GM21528 (cell line): ENCODE results near the gene PSD4.

ENCODE experiments used
- ATAC-seq: cut with Tn5 transposase; IDR thresholded peaks from one replicate; pipeline ENCODE4 v1.9.1; 2021; ENCODE audit warnings: mild to moderate bottlenecking, moderate library complexity; ENCODE audit not compliant: unreplicated experiment, low FRiP score

Gene PSD4

GRCh38 chr2:113183264-113183663 is 9.5 kb downstream of the PSD4 start:
- no peak for ATAC-seq

- no peak for ATAC-seq
Observed at GRCh38 chr2:113183703-113184102, 9.9 kb downstream of the PSD4 start.

- ATAC-seq, result no peak
Observed at GRCh38 chr2:113184531-113185230, 10.9 kb downstream of the PSD4 start.

- no peak for ATAC-seq
Observed at GRCh38 chr2:113185664-113186432, 12.1 kb downstream of the PSD4 start.

- ATAC-seq, result no peak
Observed at GRCh38 chr2:113186433-113186796, 12.6 kb downstream of the PSD4 start.

GRCh38 chr2:113187771-113188170 is 14.0 kb downstream of the PSD4 start:
- no peak for ATAC-seq

GRCh38 chr2:113190871-113191270 is 17.1 kb downstream of the PSD4 start:
- no peak for ATAC-seq

- ATAC-seq, result no peak
Observed at GRCh38 chr2:113192459-113193100, 18.8 kb downstream of the PSD4 start.

GRCh38 chr2:113195923-113196501 is 22.2 kb downstream of the PSD4 start:
- no peak for ATAC-seq

- no peak for ATAC-seq
Observed at GRCh38 chr2:113196839-113197238, 23.1 kb downstream of the PSD4 start.

GRCh38 chr2:113197347-113198047 is 23.7 kb downstream of the PSD4 start:
- ATAC-seq, result no peak

GRCh38 chr2:113198048-113198789 is 24.4 kb downstream of the PSD4 start:
- ATAC-seq, result no peak

- ATAC-seq, result peak; percentile 73
Observed at GRCh38 chr2:113198790-113199612, 25.2 kb downstream of the PSD4 start.

- no peak for ATAC-seq
Observed at GRCh38 chr2:113200236-113200635, 26.5 kb downstream of the PSD4 start.

- ATAC-seq, result no peak
Observed at GRCh38 chr2:113200736-113201490, 27.1 kb downstream of the PSD4 start.

- ATAC-seq, result no peak
Observed at GRCh38 chr2:113201496-113202304, 27.9 kb downstream of the PSD4 start.
